Activated CD8-positive, alpha-beta memory T cell treated with anti-CD3 and anti-CD28 coated beads, Interleukin-2, amount 50 U/mL, for 48 hours (primary cell): ENCODE results near the gene PCDHA11.
"Not testable (repeated sequence)": the region's sequence is repeated elsewhere in the genome, so short reads cannot be mapped to it uniquely, and the experiment has no call there.

Source experiments
- DNase-seq: peaks from one replicate; pipeline ENCODE4 v3.0.0-alpha.2; 2020

PCDHA11 gene

DNA sequence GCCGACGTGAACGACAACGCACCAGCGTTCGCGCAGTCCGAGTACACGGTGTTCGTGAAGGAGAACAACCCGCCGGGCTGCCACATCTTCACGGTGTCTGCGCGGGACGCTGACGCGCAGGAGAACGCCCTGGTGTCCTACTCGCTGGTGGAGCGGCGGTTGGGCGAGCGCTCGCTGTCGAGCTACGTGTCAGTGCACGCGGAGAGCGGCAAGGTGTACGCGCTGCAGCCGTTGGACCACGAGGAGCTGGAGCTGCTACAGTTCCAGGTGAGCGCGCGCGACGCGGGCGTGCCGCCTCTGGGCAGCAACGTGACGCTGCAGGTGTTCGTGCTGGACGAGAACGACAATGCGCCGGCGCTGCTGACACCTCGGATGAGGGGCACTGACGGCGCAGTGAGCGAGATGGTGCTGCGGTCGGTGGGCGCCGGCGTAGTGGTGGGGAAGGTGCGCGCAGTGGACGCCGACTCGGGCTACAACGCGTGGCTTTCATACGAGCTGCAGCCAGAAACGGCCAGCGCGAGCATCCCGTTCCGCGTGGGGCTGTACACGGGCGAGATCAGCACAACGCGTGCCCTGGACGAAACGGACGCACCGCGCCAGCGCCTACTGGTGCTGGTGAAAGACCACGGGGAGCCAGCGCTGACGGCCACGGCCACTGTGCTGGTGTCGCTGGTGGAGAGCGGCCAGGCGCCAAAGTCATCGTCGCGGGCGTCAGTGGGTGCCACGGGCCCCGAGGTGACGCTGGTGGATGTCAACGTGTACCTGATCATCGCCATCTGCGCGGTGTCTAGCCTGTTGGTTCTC, 18.7 kb upstream of the PCDHA11 start:
- DNase-seq, result not testable (repeated sequence)

DNA sequence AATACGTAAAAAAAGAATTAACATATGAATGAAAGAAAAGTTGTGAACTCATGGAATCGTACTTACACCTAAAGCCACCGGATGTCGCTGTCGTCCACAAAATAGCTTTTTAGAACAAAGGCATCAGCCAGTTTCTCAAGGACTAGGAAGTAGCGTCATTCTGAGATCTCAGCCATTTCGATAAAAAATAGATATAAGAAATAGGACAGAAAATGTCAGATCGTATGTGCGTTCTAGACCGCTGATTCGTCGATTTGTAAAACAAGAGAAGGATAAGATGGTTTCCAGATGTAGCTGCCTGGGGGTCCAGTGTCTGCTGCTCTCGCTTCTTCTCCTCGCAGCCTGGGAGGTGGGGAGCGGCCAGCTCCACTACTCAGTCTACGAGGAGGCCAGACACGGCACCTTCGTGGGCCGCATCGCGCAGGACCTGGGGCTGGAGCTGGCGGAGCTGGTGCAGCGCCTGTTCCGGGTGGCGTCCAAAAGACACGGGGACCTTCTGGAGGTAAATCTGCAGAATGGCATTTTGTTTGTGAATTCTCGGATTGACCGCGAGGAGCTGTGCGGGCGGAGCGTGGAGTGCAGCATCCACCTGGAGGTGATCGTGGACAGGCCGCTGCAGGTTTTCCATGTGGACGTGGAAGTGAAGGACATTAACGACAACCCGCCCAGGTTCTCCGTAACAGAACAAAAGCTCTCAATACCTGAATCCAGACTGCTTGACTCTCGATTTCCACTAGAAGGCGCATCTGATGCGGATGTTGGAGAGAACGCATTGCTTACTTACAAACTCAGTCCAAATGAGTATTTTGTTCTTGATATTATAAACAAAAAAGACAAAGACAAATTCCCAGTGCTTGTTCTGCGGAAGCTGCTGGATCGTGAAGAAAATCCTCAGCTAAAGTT, 12.7 kb upstream of the PCDHA11 start, which contains the start of gene PCDHA10:
TSS of gene PCDHA10 (plus strand) at position 126 of the 903 bp plus-strand sequence. CDS start at position 278, 152 bp downstream.
- no peak for DNase-seq

DNA sequence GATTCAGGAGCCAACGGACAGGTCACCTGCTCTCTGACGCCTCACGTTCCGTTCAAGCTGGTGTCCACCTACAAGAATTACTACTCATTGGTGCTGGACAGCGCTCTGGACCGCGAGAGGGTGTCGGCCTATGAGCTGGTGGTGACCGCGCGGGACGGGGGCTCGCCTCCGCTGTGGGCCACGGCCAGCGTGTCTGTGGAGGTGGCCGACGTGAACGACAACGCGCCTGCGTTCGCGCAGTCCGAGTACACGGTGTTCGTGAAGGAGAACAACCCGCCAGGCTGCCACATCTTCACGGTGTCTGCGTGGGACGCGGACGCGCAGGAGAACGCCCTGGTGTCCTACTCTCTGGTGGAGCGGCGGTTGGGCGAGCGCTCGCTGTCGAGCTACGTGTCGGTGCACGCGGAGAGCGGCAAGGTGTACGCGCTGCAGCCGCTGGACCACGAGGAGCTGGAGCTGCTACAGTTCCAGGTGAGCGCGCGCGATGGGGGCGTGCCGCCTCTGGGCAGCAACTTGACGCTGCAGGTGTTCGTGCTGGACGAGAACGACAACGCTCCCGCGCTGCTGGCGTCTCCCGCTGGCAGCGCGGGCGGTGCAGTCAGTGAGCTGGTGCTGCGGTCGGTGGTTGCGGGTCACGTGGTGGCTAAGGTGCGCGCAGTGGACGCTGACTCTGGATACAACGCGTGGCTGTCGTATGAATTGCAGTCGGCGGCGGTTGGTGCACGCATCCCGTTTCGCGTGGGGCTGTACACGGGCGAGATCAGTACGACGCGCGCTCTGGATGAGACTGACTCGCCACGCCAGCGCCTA, 11.4 kb upstream of the PCDHA11 start:
- DNase-seq, result no peak

DNA sequence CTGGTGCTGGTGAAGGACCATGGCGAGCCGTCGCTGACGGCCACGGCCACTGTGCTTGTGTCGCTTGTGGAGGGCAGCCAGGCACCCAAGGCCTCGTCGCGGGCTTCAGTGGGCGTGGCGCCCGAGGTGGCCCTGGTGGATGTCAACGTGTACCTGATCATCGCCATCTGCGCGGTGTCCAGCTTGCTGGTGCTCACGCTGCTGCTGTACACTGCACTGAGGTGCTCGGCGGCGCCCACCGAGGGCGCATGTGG, 10.8 kb upstream of the PCDHA11 start:
- DNase-seq, result no peak

DNA sequence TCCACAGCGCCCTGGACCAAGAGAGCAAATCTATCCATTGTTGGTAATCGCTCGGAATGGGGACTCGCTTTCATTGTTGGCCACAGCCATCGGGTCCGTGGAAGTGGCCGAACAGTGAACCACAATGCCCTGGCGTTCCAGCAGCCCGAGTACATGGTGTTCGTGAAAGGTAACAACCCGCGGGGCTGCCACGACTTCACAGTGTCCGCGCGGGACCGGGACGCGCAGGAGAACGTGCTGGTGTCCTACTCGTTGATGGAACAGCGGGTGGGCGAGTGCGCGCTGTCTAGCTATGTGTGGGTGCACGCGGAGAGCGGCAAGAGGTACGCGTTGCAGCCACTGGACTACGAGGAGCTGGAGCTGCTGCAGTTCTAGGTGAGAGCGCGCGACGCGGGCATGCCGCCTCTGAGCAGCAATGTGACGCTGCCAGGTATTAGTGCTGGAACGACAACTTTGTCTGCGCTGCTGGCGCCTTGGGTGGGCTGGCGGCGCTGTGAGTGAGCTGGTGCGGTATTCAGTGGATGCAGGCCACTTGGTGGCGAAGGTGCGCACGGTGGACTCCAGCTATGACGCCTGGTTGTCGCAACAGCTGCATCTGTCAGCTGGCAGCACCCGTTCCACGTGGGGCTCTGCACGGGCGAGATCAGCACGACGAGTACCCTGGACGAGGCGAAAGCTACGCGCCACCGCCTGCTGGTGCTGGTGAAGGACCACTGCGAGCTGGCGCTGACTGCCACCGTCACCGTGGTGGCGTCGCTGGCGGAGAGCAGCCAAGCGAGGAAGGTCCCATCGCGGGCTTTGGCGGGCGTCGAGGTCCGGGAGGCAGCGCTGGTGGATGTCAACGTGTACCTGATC, 6.1 kb upstream of the PCDHA11 start:
- no peak for DNase-seq

DNA sequence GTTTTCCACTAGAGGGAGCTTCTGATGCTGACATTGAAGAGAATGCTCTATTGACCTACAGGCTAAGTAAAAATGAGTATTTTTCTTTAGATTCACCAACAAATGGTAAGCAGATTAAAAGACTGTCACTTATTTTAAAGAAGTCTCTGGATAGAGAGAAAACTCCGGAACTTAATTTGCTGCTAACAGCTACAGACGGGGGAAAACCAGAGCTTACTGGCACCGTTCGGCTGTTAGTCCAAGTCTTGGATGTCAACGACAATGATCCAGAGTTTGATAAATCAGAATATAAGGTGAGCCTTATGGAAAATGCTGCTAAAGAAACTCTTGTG, 764 bp downstream of the PCDHA11 start:
- no peak for DNase-seq

DNA sequence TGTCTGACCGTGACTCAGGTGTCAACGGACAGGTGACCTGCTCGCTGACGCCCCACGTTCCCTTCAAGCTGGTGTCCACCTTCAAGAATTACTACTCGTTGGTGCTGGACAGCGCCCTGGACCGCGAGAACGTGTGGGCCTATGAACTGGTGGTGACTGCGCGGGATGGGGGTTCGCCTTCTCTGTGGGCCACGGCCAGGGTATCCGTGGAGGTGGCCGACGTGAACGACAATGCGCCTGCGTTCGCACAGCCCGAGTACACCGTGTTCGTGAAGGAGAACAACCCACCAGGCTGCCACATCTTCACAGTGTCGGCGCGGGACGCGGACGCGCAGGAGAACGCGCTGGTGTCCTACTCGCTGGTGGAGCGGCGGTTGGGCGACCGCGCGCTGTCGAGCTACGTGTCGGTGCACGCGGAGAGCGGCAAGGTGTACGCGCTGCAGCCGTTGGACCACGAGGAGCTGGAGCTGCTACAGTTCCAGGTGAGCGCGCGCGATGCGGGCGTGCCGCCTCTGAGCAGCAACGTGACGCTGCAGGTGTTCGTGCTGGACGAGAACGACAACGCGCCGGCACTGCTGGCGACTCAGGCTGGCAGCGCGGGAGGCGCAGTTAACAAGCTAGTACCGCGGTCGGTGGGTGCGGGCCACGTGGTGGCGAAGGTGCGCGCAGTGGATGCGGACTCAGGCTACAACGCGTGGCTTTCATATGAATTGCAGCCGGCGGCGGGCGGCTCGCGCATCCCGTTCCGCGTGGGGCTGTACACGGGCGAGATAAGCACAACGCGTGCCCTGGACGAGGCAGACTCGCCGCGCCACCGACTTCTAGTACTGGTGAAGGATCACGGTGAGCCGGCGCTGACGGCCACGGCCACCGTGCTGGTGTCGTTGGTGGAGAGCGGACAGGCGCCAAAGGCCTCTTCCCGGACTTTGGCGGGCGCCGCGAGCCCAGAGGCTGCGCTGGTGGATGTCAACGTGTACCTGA, 1.8 kb downstream of the PCDHA11 start:
- DNase-seq, result no peak

DNA sequence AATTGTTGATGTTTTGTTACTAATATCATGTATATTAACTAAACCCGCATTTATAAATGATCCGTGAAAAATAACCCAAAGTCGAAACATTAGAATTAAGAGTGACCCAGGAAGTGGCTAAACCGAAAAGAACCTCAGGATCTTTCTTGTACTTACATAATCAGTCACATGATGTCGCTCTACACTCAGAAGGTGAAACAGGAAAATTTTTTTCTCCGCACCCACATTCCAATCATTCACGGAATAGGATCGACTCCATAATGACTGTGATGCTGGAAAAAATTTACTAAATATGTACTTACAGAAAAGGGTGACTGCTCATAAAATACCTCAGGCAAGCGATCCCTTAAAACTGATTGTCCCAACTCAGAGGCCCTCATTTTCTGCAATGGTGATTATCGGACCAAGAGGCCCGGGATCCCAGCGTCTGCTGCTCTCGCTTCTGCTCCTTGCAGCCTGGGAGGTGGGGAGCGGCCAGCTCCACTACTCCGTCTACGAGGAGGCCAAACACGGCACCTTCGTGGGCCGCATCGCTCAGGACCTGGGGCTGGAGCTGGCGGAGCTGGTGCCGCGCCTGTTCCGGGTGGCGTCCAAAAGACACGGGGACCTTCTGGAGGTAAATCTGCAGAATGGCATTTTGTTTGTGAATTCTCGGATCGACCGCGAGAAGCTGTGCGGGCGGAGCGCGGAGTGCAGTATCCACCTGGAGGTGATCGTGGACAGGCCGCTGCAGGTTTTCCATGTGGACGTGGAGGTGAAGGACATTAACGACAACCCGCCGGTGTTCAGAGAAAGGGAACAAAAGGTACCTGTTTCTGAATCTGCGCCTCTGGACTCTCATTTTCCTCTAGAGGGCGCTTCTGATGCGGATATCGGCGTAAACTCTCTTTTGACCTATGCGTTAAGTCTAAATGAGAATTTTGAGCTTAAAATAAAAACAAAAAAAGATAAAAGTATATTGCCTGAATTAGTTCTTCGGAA, 6.6 kb downstream of the PCDHA11 start, which contains the start of gene PCDHA12:
TSS of gene PCDHA12 (plus strand) at position 224 of the 981 bp plus-strand sequence. CDS start at position 389, 165 bp downstream.
- DNase-seq, result no peak

DNA sequence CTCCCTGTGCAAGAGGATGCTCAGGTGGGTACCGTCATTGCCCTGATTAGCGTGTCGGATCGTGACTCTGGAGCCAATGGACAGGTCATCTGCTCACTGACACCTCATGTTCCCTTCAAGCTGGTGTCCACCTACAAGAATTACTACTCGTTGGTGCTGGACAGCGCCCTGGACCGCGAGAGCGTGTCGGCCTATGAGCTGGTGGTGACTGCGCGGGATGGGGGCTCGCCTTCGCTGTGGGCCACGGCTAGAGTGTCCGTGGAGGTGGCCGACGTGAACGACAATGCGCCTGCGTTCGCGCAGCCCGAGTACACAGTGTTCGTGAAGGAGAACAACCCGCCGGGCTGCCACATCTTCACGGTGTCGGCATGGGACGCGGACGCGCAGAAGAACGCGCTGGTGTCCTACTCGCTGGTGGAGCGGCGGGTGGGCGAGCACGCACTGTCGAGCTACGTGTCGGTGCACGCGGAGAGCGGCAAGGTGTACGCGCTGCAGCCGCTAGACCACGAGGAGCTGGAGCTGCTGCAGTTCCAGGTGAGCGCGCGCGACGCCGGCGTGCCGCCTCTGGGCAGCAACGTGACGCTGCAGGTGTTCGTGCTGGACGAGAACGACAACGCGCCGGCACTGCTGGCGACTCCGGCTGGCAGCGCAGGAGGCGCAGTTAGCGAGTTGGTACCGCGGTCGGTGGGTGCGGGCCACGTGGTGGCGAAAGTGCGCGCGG, 7.9 kb downstream of the PCDHA11 start:
- not testable (repeated sequence) for DNase-seq

DNA sequence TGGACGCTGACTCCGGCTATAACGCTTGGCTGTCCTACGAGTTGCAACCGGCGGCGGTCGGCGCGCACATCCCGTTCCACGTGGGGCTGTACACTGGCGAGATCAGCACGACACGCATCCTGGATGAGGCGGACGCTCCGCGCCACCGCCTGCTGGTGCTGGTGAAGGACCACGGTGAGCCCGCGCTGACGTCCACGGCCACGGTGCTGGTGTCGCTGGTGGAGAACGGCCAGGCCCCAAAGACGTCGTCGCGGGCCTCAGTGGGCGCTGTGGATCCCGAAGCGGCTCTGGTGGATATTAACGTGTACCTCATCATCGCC, 8.5 kb downstream of the PCDHA11 start:
- no peak for DNase-seq

DNA sequence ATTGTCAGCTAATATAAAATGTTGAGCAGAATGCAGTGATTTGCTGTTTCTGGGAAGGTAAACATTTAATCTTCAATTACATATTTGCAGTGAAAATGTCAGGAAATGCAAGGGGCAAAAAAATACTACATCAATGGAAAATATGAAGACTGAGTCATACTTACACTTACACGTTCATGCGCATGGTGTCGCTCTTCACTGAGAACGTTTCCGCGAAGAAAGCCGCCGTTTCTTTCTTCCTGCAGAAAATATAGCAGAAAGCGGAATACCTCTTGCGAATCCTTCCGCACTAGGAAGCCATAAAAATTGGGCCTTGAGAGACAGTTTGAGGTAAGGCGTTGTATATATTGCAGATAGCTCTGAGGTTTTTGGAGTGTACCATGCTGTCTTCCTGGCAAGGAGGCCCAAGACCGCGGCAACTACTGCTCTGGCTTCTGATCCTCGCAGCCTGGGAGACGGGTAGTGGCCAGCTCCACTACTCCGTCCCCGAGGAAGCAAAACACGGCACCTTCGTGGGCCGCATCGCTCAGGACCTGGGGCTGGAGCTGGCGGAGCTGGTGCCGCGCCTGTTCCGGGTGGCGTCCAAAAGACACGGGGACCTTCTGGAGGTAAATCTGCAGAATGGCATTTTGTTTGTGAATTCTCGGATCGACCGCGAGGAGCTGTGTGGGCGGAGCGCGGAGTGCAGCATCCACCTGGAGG, 13.3 kb downstream of the PCDHA11 start, which contains the start of gene PCDHA13:
TSS of gene PCDHA13 (plus strand) at position 236 of the 702 bp plus-strand sequence. CDS start at position 381, 145 bp downstream.
- DNase-seq, result no peak

DNA sequence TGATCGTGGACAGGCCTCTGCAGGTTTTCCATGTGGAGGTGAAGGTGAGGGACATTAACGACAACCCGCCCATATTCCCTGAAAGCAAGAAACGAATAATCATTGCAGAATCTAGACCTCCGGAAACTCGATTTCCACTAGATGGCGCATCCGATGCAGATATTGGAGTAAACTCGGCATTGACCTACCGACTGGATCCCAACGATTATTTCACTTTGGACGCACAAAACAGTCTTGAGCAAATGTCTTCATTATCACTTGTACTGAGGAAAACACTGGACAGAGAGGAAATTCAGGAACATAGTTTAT, 13.8 kb downstream of the PCDHA11 start:
- no peak for DNase-seq

DNA sequence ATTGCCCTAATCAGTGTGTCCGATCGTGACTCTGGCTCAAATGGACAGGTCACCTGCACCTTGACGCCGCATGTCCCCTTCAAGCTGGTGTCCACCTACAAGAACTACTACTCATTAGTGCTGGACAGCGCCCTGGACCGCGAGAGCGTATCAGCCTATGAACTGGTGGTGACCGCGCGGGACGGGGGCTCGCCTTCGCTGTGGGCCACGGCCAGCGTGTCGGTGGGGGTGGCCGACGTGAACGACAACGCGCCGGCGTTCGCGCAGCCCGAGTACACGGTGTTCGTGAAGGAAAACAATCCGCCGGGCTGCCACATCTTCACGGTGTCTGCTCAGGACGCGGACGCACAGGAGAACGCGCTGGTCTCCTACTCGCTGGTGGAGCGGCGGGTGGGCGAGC, 14.6 kb downstream of the PCDHA11 start:
- DNase-seq, result no peak

DNA sequence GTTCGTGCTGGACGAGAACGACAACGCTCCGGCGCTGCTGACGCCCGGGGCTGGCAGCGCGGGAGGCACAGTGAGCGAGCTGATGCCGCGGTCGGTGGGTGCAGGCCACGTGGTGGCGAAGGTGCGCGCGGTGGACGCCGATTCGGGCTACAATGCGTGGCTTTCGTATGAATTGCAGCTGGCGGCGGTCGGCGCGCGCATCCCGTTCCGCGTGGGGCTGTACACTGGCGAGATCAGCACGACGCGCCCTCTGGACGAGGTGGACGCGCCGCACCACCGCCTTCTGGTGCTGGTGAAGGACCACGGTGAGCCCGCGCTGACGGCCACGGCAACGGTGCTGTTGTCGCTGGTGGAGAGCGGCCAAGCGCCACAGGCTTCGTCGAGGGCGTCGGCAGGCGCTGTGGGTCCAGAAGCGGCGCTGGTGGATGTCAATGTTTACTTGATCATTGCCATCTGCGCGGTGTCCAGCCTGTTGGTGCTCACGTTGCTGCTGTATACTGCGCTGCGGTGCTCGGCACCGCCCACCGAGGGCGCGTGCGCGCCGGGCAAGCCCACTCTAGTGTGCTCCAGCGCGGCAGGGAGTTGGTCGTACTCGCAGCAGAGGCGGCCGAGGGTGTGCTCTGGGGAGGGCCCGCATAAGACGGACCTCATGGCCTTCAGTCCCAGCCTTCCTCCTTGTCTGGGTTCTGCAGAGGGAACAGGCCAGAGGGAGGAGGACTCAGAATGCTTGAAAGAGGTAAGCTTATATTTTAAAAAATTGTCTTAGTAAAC, 15.4 kb downstream of the PCDHA11 start:
- DNase-seq, result no peak

DNA sequence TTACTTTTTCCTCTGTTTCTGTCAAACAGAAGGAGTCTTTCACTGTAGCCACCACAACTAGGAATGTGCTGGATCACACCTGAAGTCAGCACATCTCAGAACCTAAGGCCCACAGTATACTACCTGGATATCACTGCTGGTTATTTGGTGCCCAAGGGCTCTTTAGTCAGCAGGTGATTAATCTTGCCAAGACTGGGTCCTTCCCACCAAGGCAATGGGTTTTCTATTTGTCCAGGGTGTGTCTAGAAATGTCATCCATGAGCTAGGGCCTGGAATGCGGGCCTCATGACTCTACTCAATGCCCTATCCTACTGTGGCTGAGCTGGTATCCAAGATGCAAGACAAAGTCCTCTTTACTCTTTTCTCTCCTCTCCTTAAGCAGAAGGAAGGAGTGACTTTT, 47.6 kb downstream of the PCDHA11 start:
- no peak for DNase-seq
